GM12878 (cell line): ENCODE data around the gene KPTN. TPM values are rescaled to one million over a fixed set of nuclear protein-coding genes. Genes with fewer than 3 reads are reported as not detected.

Experiments used
- ATAC-seq: fragments of 200-7000 bp; cut with Tn5 transposase; 3 replicates; pipeline ENCODE4 v1.9.1; 2020; ENCODE audit warnings: mild to moderate bottlenecking, moderate library complexity
- BruUV-seq: library from RNA; stranded (reverse); fragments of 400-500 nt; replicated peaks from 2 replicates; lab custom pipeline; 2021; lab: Mats Ljungman, UMichigan
- CTCF ChIA-PET: fragments of 300-600 bp; sonication (Branson Sonifier 250); formaldehyde crosslinking; extraction: SDS; loops from one replicate; lab custom pipeline; 2021; ENCODE audit warnings: inconsistent platforms; lab: Yijun Ruan, JAX
- POLR2A ChIA-PET: fragments of 350-600 bp; formaldehyde crosslinking; extraction: SDS; loops from one replicate; lab custom pipeline; 2021; ENCODE audit warnings: inconsistent platforms; lab: Charles Lee
- RAD21 ChIA-PET: fragments of 300-600 bp; sonication (Branson Sonifier 250); formaldehyde crosslinking; loops from one replicate; lab custom pipeline; 2023; ENCODE audit warnings: antibody characterized with exemption; ENCODE audit not compliant: unreplicated experiment; lab: Charles Lee
- SMC1A ChIA-PET: fragments of 300-600 bp; sonication (Branson Sonifier 250); formaldehyde crosslinking; loops from one replicate; lab custom pipeline; 2023; ENCODE audit not compliant: unreplicated experiment, uncharacterized antibody; lab: Charles Lee
- DNase-seq: peaks from one replicate; pipeline ENCODE4 v3.0.0-alpha.2; 2011; ENCODE audit warnings: low read depth, low spot score
- FAIRE-seq: peaks from 3 replicates; lab custom pipeline; 2011; peaks lifted over from hg19 to GRCh38; lab: Jason Lieb, UNC
- H2AFZ ChIP-seq: 2 replicates; pipeline ENCODE4 v1.6.0; 2011; ENCODE audit warnings: low read depth, low read length, control low read depth; ENCODE audit not compliant: control insufficient read depth
- H3K27ac ChIP-seq: 2 replicates; pipeline ENCODE4 v1.5.1; 2011; ENCODE audit warnings: control low read depth; ENCODE audit not compliant: control insufficient read depth, insufficient read depth
- H3K27me3 ChIP-seq, 2 experiments: replicated peaks in 1 of 2; 2 replicates each; pipeline versions ENCODE4 v1.6.0 to v1.6.1; 2011; ENCODE audit warnings: low read length in 1 of 2; ENCODE audit not compliant: control insufficient read depth in 2 of 2, insufficient read depth in 2 of 2
- H3K36me3 ChIP-seq, 2 experiments: 2 replicates each; pipeline ENCODE4 v1.5.1; 2011; ENCODE audit warnings: low read length in 1 of 2; ENCODE audit not compliant: control insufficient read depth in 2 of 2, insufficient read depth in 2 of 2
- H3K4me1 ChIP-seq: 2 replicates; pipeline ENCODE4 v1.6.1; 2011; ENCODE audit warnings: mild to moderate bottlenecking, low read length, moderate library complexity, mixed read lengths; ENCODE audit not compliant: control insufficient read depth, insufficient read depth
- H3K4me2 ChIP-seq: 2 replicates; pipeline ENCODE4 v1.6.0; 2011; ENCODE audit warnings: control low read depth; ENCODE audit not compliant: control insufficient read depth, insufficient read depth
- H3K4me3 ChIP-seq: fragments of 200-600 bp; sonication (generic); 2 replicates; pipeline ENCODE4 v1.5.1; 2016
- H3K79me2 ChIP-seq: 2 replicates; pipeline ENCODE4 v1.6.0; 2011; ENCODE audit warnings: low read length; ENCODE audit not compliant: control insufficient read depth, insufficient read depth
- H3K9ac ChIP-seq: 2 replicates; pipeline ENCODE4 v1.8.0; 2011; ENCODE audit warnings: low read length, control low read depth, mixed read lengths; ENCODE audit not compliant: control insufficient read depth, insufficient read depth
- H3K9me3 ChIP-seq: replicated peaks from 3 replicates; pipeline ENCODE4 v1.5.1; 2011; ENCODE audit warnings: mild to moderate bottlenecking, low read length; ENCODE audit not compliant: control insufficient read depth, insufficient read depth
- H4K20me1 ChIP-seq: 2 replicates; pipeline ENCODE4 v1.6.0; 2011; ENCODE audit not compliant: control insufficient read depth, insufficient read depth
- ATF7 ChIP-seq: fragments of 450-650 bp; IDR thresholded peaks from 2 replicates; pipeline ENCODE4 v1.6.1; 2016; ENCODE audit warnings: low read depth, mild to moderate bottlenecking
- BMI1 ChIP-seq: fragments of 450-650 bp; IDR thresholded peaks from 2 replicates; pipeline ENCODE4 v1.6.1; 2016; ENCODE audit warnings: mild to moderate bottlenecking, moderate library complexity, borderline replicate concordance
- CREB1 ChIP-seq: IDR thresholded peaks from 2 replicates; pipeline ENCODE4 v1.6.1; 2012; ENCODE audit warnings: low read depth, mild to moderate bottlenecking, inconsistent platforms
- MYB ChIP-seq: fragments of 150-350 bp; IDR thresholded peaks from 2 replicates; pipeline ENCODE4 v1.6.1; 2014; ENCODE audit warnings: mild to moderate bottlenecking, low read depth, low read length, borderline replicate concordance
- NRF1 ChIP-seq: conservative IDR thresholded peaks from 2 replicates; pipeline ENCODE4 v1.6.1; 2011; ENCODE audit warnings: mild to moderate bottlenecking, low read depth, low read length, improper control_type of control experiment
- POLR2AphosphoS5 ChIP-seq: IDR thresholded peaks from 2 replicates; pipeline ENCODE4 v1.6.1; 2011; ENCODE audit warnings: mild to moderate bottlenecking, low read length, inconsistent platforms
- RAD51 ChIP-seq: fragments of 450-650 bp; IDR thresholded peaks from 2 replicates; pipeline ENCODE4 v1.6.1; 2016; ENCODE audit warnings: moderate library complexity, mild to moderate bottlenecking, inconsistent platforms
- ZNF622 ChIP-seq: fragments of 450-650 bp; IDR thresholded peaks from 2 replicates; pipeline ENCODE4 v1.6.1; 2017; ENCODE audit warnings: mild to moderate bottlenecking, inconsistent platforms
- WGBS: methylation state at CpG from one replicate; pipeline ENCODE4 v1.1.6; 2016; ENCODE audit warnings: low lambda C conversion rate; ENCODE audit not compliant: insufficient replicate concordance, insufficient coverage; ENCODE audit errors: missing lambda C conversion rate; 5-methylcytosine and 5-hydroxymethylcytosine counted together
- in situ Hi-C: fragments of 300-500 bp; cut with MboI; formaldehyde crosslinking; loops from 9 replicates; pipeline ENCODE4 v1.14.3; 2018; ENCODE audit warnings: mixed read lengths
- intact Hi-C: fragments of 100-400 bp; cut with micrococcal nuclease; formaldehyde crosslinking; loops from one replicate; pipeline ENCODE4 v1.14.2; 2022; ENCODE audit not compliant: unreplicated experiment
- polyA plus RNA-seq, 11 experiments: library from polyadenylated mRNA; depleted of rRNA in 4 of 11; unstranded in 6 of 11; stranded (reverse) in 5 of 11; fragments of >200 nt; fragmentation: Nextera tagmentation in 4 of 11; fragmentation: Illumina TruSeq in 1 of 11; extraction: Ambion mirVana in 4 of 11; extraction: Trizol in 1 of 11; gene quantifications; 1 replicate in 1 of 11; 2 replicates in 10 of 11; pipeline versions ENCODE4 v1.2.1 to v1.2.3, GENCODE V29; 2011 to 2016; ENCODE audit warnings: inconsistent platforms in 2 of 11, missing spikeins in 2 of 11, low read depth in 1 of 11
- total RNA-seq, 4 experiments: library from RNA; depleted of rRNA in 3 of 4; stranded (reverse); fragments of >200 nt in 3 of 4; fragmentation: Illumina TruSeq in 1 of 4; extraction: Trizol in 1 of 4; gene quantifications; 2 replicates each; pipeline versions ENCODE4 v1.2.1 to v1.2.3, GENCODE V29; 2013 to 2021
- TF ChIP-seq, protein P1 (sequence below): fragments of 450-650 bp; IDR thresholded peaks from 2 replicates; pipeline ENCODE4 v1.6.1; 2016; ENCODE audit warnings: mild to moderate bottlenecking, moderate library complexity, borderline replicate concordance
- TF ChIP-seq, protein P2 (sequence below): fragments of 450-650 bp; conservative IDR thresholded peaks from 2 replicates; pipeline ENCODE4 v1.6.1; 2017; ENCODE audit warnings: mild to moderate bottlenecking, moderate library complexity

The KPTN gene
- total and polyA plus RNA-seq, 10 of the 15 experiments (the other 5 are each of a cell fraction or from before 2014, with no cell fraction given): 0.60 to 10.1 (median 6.0) TPM

DNA sequence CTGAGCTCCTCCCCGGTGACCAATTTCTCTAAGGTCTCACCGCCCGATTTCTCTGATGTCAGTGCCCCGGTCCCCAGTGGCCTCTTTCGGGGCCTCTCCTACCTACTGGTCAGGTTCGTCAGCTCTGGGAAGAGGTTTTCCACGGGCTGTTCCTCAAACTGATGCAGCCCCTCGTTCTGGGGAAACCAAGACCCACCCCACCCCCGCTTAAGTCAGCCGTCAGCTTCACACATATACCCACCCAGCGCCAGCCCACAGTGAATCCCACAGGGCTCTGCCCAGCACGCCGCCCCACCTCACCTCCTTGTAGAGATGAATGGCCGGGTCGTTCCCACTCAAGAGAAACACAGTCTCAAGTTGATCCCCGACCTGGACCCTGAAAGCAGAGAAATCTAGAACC is 3.4 kb downstream of the KPTN start:
- ChIA-PET CTCF (no interaction called here), SMC1A (no interaction called here)
- no peak overlapping the region for H3K9ac ChIP-seq
- peaks cover 14% of the 10 kb centered on the region for H3K4me1 ChIP-seq
- in situ Hi-C loops: no loop called here
- intact Hi-C loops: no loop called here
- TF ChIP-seq, protein P1, sequence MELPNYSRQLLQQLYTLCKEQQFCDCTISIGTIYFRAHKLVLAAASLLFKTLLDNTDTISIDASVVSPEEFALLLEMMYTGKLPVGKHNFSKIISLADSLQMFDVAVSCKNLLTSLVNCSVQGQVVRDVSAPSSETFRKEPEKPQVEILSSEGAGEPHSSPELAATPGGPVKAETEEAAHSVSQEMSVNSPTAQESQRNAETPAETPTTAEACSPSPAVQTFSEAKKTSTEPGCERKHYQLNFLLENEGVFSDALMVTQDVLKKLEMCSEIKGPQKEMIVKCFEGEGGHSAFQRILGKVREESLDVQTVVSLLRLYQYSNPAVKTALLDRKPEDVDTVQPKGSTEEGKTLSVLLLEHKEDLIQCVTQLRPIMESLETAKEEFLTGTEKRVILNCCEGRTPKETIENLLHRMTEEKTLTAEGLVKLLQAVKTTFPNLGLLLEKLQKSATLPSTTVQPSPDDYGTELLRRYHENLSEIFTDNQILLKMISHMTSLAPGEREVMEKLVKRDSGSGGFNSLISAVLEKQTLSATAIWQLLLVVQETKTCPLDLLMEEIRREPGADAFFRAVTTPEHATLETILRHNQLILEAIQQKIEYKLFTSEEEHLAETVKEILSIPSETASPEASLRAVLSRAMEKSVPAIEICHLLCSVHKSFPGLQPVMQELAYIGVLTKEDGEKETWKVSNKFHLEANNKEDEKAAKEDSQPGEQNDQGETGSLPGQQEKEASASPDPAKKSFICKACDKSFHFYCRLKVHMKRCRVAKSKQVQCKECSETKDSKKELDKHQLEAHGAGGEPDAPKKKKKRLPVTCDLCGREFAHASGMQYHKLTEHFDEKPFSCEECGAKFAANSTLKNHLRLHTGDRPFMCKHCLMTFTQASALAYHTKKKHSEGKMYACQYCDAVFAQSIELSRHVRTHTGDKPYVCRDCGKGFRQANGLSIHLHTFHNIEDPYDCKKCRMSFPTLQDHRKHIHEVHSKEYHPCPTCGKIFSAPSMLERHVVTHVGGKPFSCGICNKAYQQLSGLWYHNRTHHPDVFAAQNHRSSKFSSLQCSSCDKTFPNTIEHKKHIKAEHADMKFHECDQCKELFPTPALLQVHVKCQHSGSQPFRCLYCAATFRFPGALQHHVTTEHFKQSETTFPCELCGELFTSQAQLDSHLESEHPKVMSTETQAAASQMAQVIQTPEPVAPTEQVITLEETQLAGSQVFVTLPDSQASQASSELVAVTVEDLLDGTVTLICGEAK: no peak
- no peak for TF ChIP-seq MYB
- TF ChIP-seq ZNF622: no peak
- TF ChIP-seq ATF7: no peak
- no peak for TF ChIP-seq CREB1
- TF ChIP-seq, protein P2, sequence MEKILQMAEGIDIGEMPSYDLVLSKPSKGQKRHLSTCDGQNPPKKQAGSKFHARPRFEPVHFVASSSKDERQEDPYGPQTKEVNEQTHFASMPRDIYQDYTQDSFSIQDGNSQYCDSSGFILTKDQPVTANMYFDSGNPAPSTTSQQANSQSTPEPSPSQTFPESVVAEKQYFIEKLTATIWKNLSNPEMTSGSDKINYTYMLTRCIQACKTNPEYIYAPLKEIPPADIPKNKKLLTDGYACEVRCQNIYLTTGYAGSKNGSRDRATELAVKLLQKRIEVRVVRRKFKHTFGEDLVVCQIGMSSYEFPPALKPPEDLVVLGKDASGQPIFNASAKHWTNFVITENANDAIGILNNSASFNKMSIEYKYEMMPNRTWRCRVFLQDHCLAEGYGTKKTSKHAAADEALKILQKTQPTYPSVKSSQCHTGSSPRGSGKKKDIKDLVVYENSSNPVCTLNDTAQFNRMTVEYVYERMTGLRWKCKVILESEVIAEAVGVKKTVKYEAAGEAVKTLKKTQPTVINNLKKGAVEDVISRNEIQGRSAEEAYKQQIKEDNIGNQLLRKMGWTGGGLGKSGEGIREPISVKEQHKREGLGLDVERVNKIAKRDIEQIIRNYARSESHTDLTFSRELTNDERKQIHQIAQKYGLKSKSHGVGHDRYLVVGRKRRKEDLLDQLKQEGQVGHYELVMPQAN: no peak
- TF ChIP-seq POLR2AphosphoS5: no peak
- no peak for TF ChIP-seq NRF1
- TF ChIP-seq BMI1: no peak
- no peak for TF ChIP-seq RAD51
- TF ChIP-seq, all 136 proteins: peak for 0
- Histone ChIP-seq H3K9me3 (no peaks in the 10 kb centered on the region), H3K36me3 (no peaks in the 10 kb centered on the region), H3K4me3 (no peak overlapping the region), H3K79me2 (peaks cover 12% of the 10 kb centered on the region), H4K20me1 (no peaks in the 10 kb centered on the region), H3K27ac (no peak overlapping the region), H2AFZ (no peak overlapping the region), H3K27me3 (no peaks in the 10 kb centered on the region), H3K4me2 (no peak overlapping the region)
- ChIA-PET RAD21 (no interaction called here), POLR2A (no interaction called here)
- DNase-seq (no peak), ATAC-seq (no peak), FAIRE-seq (no peak)
- no TSS peak for BruUV-seq
- WGBS: 62% methylated on average over 16 of the region's 16 CpGs
